Large intestine (tissue), 3 donors: ENCODE measurements around the gene MUL1. TPM values are rescaled to one million over a fixed set of nuclear protein-coding genes. Genes with fewer than 3 reads are reported as not detected.
A peak's percentile ranks its signal among the peaks of the same experiment; 100 is the strongest.

Source experiments
- DNase-seq, 2 donors: peaks; one replicate each; pipeline versions ENCODE4 v3.0.0 to v3.0.0-alpha.2; 2013
- H3K27ac ChIP-seq: one replicate; pipeline ENCODE4 v1.5.1; 2013; ENCODE audit warnings: low read length
- H3K27me3 ChIP-seq: 2 replicates; pipeline ENCODE4 v1.6.1; 2013; ENCODE audit warnings: low read length; ENCODE audit not compliant: control insufficient read depth, insufficient read depth
- H3K36me3 ChIP-seq: 2 replicates; pipeline ENCODE4 v1.6.1; 2013; ENCODE audit warnings: low read length; ENCODE audit not compliant: control insufficient read depth, insufficient read depth
- H3K4me1 ChIP-seq: one replicate; pipeline ENCODE4 v1.6.1; 2013; ENCODE audit warnings: low read length; ENCODE audit not compliant: control insufficient read depth, insufficient read depth
- H3K4me3 ChIP-seq: one replicate; pipeline ENCODE4 v1.5.1; 2013; ENCODE audit warnings: low read length
- H3K9me3 ChIP-seq: one replicate; pipeline ENCODE4 v1.6.1; 2013; ENCODE audit warnings: mild to moderate bottlenecking, low read depth, low read length, moderate library complexity; ENCODE audit not compliant: control insufficient read depth
- WGBS: methylation state at CpG from one replicate; pipeline ENCODE4 v1.1.5; 2013; ENCODE audit warnings: low lambda C conversion rate; ENCODE audit not compliant: insufficient coverage; 5-methylcytosine and 5-hydroxymethylcytosine counted together
- polyA plus RNA-seq: library from polyadenylated mRNA; unstranded; fragments of 120-200 nt; gene quantifications from one replicate; pipeline ENCODE4 v1.2.1, GENCODE V29; 2013

Gene MUL1
- polyA plus RNA-seq, 1 donor, result 22.9 TPM

GRCh38 chr1:20478057-20478635 lies 29.8 kb downstream of the MUL1 start:
- Histone ChIP-seq H3K9me3 (no peaks in the 10 kb centered on the region), H3K4me3 (no peak overlapping the region), H3K27ac (peak overlapping the region; percentile 95), H3K27me3 (no peaks in the 10 kb centered on the region), H3K4me1 (peaks cover 97% of the 10 kb centered on the region), H3K36me3 (no peaks in the 10 kb centered on the region)
- peak in 1 of 2 donors; percentile 46 for DNase-seq
- no CpG with 5 or more reads among the region's 5 CpGs for WGBS

- peak in 1 of 2 donors; percentile 43 for DNase-seq
- WGBS, result no CpG with 5 or more reads among the region's 10 CpGs
- Histone ChIP-seq H3K4me1 (peaks cover 97% of the 10 kb centered on the region), H3K9me3 (no peaks in the 10 kb centered on the region), H3K27me3 (no peaks in the 10 kb centered on the region), H3K4me3 (no peak overlapping the region), H3K36me3 (no peaks in the 10 kb centered on the region), H3K27ac (peak overlapping the region; percentile 95)
These were observed 30.4 kb downstream of the MUL1 start for GRCh38 chr1:20477348-20478056.

- H3K27me3 ChIP-seq, result no peaks in the 10 kb centered on the region
- WGBS, result no CpG with 5 or more reads among the region's 33 CpGs
- H3K9me3 ChIP-seq, result no peaks in the 10 kb centered on the region
- peak; percentile 96 to 98 for DNase-seq
- peak overlapping the region; percentile 35 for H3K4me3 ChIP-seq
- no peaks in the 10 kb centered on the region for H3K36me3 ChIP-seq
- peak overlapping the region; percentile 95 for H3K27ac ChIP-seq
- peaks cover 89% of the 10 kb centered on the region for H3K4me1 ChIP-seq
These were observed 31.5 kb downstream of the MUL1 start for GRCh38 chr1:20476265-20477038.

GRCh38 chr1:20474996-20475395 lies 33.0 kb downstream of the MUL1 start:
- Histone ChIP-seq H3K4me3 (no peak overlapping the region), H3K4me1 (peaks cover 81% of the 10 kb centered on the region), H3K9me3 (no peaks in the 10 kb centered on the region), H3K36me3 (no peaks in the 10 kb centered on the region), H3K27ac (peak overlapping the region; percentile 95), H3K27me3 (no peaks in the 10 kb centered on the region)
- no CpG with 5 or more reads among the region's 7 CpGs for WGBS
- peak in 1 of 2 donors; percentile 50 for DNase-seq

- WGBS, result no CpG with 5 or more reads among the region's 2 CpGs
- H3K4me3 ChIP-seq, result no peak overlapping the region
- H3K27ac ChIP-seq, result peak overlapping the region; percentile 95
- H3K4me1 ChIP-seq, result peaks cover 76% of the 10 kb centered on the region
- no peaks in the 10 kb centered on the region for H3K27me3 ChIP-seq
- H3K36me3 ChIP-seq, result no peaks in the 10 kb centered on the region
- peak in 1 of 2 donors; percentile 76 for DNase-seq
- H3K9me3 ChIP-seq, result no peaks in the 10 kb centered on the region
These were observed 33.5 kb downstream of the MUL1 start for GRCh38 chr1:20474333-20474975.

- WGBS, result 100% methylated on average over 2 of the region's 4 CpGs
- no peak for DNase-seq
- H3K4me1 ChIP-seq, result peaks cover 70% of the 10 kb centered on the region
- no peaks in the 10 kb centered on the region for H3K9me3 ChIP-seq
- no peaks in the 10 kb centered on the region for H3K36me3 ChIP-seq
- H3K4me3 ChIP-seq, result no peak overlapping the region
- peak overlapping the region; percentile 95 for H3K27ac ChIP-seq
- no peaks in the 10 kb centered on the region for H3K27me3 ChIP-seq
These were observed 34.1 kb downstream of the MUL1 start for GRCh38 chr1:20473894-20474293.

GRCh38 chr1:20472860-20473711 lies 34.9 kb downstream of the MUL1 start:
- WGBS, result no CpG with 5 or more reads among the region's 28 CpGs
- DNase-seq, result peak; percentile 81 to 82
- no peaks in the 10 kb centered on the region for H3K9me3 ChIP-seq
- H3K36me3 ChIP-seq, result no peaks in the 10 kb centered on the region
- H3K4me1 ChIP-seq, result peaks cover 62% of the 10 kb centered on the region
- H3K4me3 ChIP-seq, result peak overlapping the region; percentile 4
- peaks cover 2% of the 10 kb centered on the region for H3K27me3 ChIP-seq
- H3K27ac ChIP-seq, result peak overlapping the region; percentile 41

GRCh38 chr1:20472121-20472520 lies 35.8 kb downstream of the MUL1 start:
- Histone ChIP-seq H3K27me3 (peaks cover 3% of the 10 kb centered on the region), H3K36me3 (no peaks in the 10 kb centered on the region), H3K4me3 (no peak overlapping the region), H3K27ac (no peak overlapping the region), H3K9me3 (no peaks in the 10 kb centered on the region), H3K4me1 (peaks cover 53% of the 10 kb centered on the region)
- no peak for DNase-seq
- WGBS, result no CpG with 5 or more reads among the region's 4 CpGs

GRCh38 chr1:20470194-20470593 lies 37.8 kb downstream of the MUL1 start:
- Histone ChIP-seq H3K4me1 (peaks cover 33% of the 10 kb centered on the region), H3K27ac (no peak overlapping the region), H3K27me3 (peaks cover 4% of the 10 kb centered on the region), H3K36me3 (no peaks in the 10 kb centered on the region), H3K4me3 (no peak overlapping the region), H3K9me3 (no peaks in the 10 kb centered on the region)
- peak in 1 of 2 donors; percentile 70 for DNase-seq
- WGBS, result no CpG with 5 or more reads among the region's 3 CpGs
